SK-N-SH treated with all-trans-retinoic acid at 6 μM for 48 hours (cell line): ENCODE results near the gene HES6.

Experiments
- ISL1 ChIP-seq: fragments of 250-450 bp; sonication (Bioruptor Pico); IDR thresholded peaks from 2 replicates; pipeline ENCODE4 v2.1.2; 2022; ENCODE audit warnings: mild to moderate bottlenecking, moderate library complexity
- SNAI2 ChIP-seq: fragments of 250-450 bp; sonication (Bioruptor Pico); IDR thresholded peaks from 2 replicates; pipeline ENCODE4 v1.5.0; 2020; ENCODE audit warnings: mild to moderate bottlenecking, moderate library complexity
- TOX ChIP-seq: fragments of 250-450 bp; sonication (Bioruptor Pico); IDR thresholded peaks from 2 replicates; pipeline ENCODE4 v1.8.0; 2021; ENCODE audit warnings: mild to moderate bottlenecking, moderate library complexity, borderline replicate concordance
- ZNF565 ChIP-seq: fragments of 450-650 bp; formaldehyde crosslinking; conservative IDR thresholded peaks from 2 replicates; pipeline ENCODE4 v1.5.0; 2020; ENCODE audit warnings: low read depth, mild to moderate bottlenecking, moderate library complexity
- ZNF8 ChIP-seq: fragments of 450-650 bp; formaldehyde crosslinking; IDR thresholded peaks from 2 replicates; pipeline ENCODE4 v1.5.0; 2020; ENCODE audit warnings: mild to moderate bottlenecking, moderate library complexity

DNA sequence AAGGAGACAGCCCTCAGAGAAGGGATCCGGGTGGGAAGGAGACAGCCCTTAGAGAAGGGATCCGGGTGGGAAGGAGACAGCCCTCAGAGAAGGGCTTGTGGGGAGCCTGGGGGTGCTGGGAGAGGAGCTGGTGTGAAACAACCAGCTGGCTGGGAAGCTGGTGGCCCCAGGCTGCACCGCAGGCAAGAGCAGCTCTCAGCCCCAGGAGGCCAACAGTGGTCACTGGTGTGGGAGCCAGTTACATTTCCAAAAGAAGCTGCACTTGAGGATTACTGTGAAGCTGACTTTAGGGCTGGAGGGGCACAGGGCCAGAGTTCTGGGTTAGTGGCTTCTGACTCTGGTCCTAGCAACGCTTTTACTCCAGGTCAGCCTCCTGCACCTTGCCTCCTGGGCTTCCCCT is 3.3 kb downstream of the HES6 start:
- TF ChIP-seq ZNF8 (no peak), SNAI2 (CRISPR knock-in tag) (no peak), ZNF565 (CRISPR knock-in tag) (no peak), ISL1 (CRISPR knock-in tag) (no peak), TOX (CRISPR knock-in tag) (no peak)
